Suppressor macrophage treated with lipopolysaccharide for 1 hour (primary cell): ENCODE measurements around the gene HOXA2.

ENCODE experiments used
- DNase-seq, 3 donors: peaks; one replicate each; pipeline ENCODE4 v3.0.0-alpha.2; 2020 to 2022

HOXA2 gene

GRCh38 chr7:27124902-27125689 is 22.6 kb upstream of the HOXA2 start:
- no peak for DNase-seq

GRCh38 chr7:27124096-27124901 is 21.8 kb upstream of the HOXA2 start:
- no peak for DNase-seq

- no peak for DNase-seq
Observed at GRCh38 chr7:27123477-27124053, 21.1 kb upstream of the HOXA2 start.

GRCh38 chr7:27123007-27123476 is 20.6 kb upstream of the HOXA2 start:
- DNase-seq, result no peak

- no peak for DNase-seq
Observed at GRCh38 chr7:27122077-27122910, 19.8 kb upstream of the HOXA2 start.

GRCh38 chr7:27121684-27122076 is 19.2 kb upstream of the HOXA2 start:
- no peak for DNase-seq

- DNase-seq, result no peak
Observed at GRCh38 chr7:27119412-27119911, 17.0 kb upstream of the HOXA2 start.

GRCh38 chr7:27118580-27118979 is 16.1 kb upstream of the HOXA2 start:
- no peak for DNase-seq

GRCh38 chr7:27117887-27118491 is 15.5 kb upstream of the HOXA2 start:
- no peak for DNase-seq

GRCh38 chr7:27116962-27117886 is 14.7 kb upstream of the HOXA2 start:
- no peak for DNase-seq

GRCh38 chr7:27116031-27116961 is 13.8 kb upstream of the HOXA2 start:
- DNase-seq, result no peak

GRCh38 chr7:27115221-27116026 is 12.9 kb upstream of the HOXA2 start:
- DNase-seq, result no peak

- no peak for DNase-seq
Observed at GRCh38 chr7:27114881-27115220, 12.4 kb upstream of the HOXA2 start.

- no peak for DNase-seq
Observed at GRCh38 chr7:27113991-27114769, 11.7 kb upstream of the HOXA2 start.

- DNase-seq, result no peak
Observed at GRCh38 chr7:27112955-27113949, 10.8 kb upstream of the HOXA2 start.

- DNase-seq, result no peak
Observed at GRCh38 chr7:27112361-27112760, 9.9 kb upstream of the HOXA2 start.

GRCh38 chr7:27111751-27112277 is 9.3 kb upstream of the HOXA2 start:
- DNase-seq, result no peak
